ENCODE results near the gene RANBP9. TPM values are rescaled to one million over a fixed set of nuclear protein-coding genes. Genes with fewer than 3 reads are reported as not detected.

RANBP9 gene
- total RNA-seq, 4 donors from 2014 or later, result 26.2 to 49.5 (median 31.3) TPM

DNA sequence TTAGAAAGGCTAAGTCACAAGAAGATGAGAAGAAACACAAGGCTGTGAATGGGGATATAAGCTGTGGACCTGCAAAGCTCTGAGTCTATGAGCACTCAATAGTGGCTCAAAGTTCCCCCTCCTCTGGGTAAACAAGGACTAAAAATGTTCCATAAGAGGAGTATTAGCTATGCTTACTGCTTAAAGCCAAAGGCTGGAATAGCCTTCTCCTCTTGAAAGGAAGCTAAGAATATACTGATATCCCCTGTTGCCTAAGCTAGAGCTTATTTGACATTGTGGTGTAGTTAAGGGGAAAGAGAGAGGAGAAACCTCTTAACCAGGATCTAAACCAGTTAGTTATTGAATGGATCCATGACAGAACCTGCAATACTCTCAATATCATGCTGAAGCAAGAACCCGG is 50.7 kb downstream of the RANBP9 start:
- DNase-seq, result no peak
- no peaks in the 10 kb centered on the region for H3K9me3 ChIP-seq
- no peaks in the 10 kb centered on the region for H3K4me1 ChIP-seq
- H3K4me3 ChIP-seq, result no peak overlapping the region
- TF ChIP-seq POLR2A (IDR thresholded peaks at IDR 0.05) (no peak), CTCF (IDR thresholded peaks at IDR 0.05) (no peak)
- H3K27ac ChIP-seq, result no peak overlapping the region
- H3K36me3 ChIP-seq, result no peaks in the 10 kb centered on the region
- no peaks in the 10 kb centered on the region for H3K27me3 ChIP-seq

GRCh38 chr6:13660273-13660672 is 51.4 kb downstream of the RANBP9 start:
- no peaks in the 10 kb centered on the region for H3K36me3 ChIP-seq
- no peaks in the 10 kb centered on the region for H3K4me1 ChIP-seq
- H3K27ac ChIP-seq, result no peak overlapping the region
- H3K27me3 ChIP-seq, result no peaks in the 10 kb centered on the region
- TF ChIP-seq CTCF (IDR thresholded peaks at IDR 0.05) (no peak), POLR2A (IDR thresholded peaks at IDR 0.05) (no peak)
- no peak overlapping the region for H3K4me3 ChIP-seq
- no peak for DNase-seq
- H3K9me3 ChIP-seq, result no peaks in the 10 kb centered on the region

- no peak for TF ChIP-seq POLR2A (IDR thresholded peaks at IDR 0.05)
- TF ChIP-seq CTCF (IDR thresholded peaks at IDR 0.05), result no peak
- H3K27me3 ChIP-seq, result no peaks in the 10 kb centered on the region
- no peak overlapping the region for H3K4me3 ChIP-seq
- H3K9me3 ChIP-seq, result no peaks in the 10 kb centered on the region
- peaks cover 0 to 1% (median 0%) of the 10 kb centered on the region in 3 donors for H3K36me3 ChIP-seq
- no peak for DNase-seq
- no peak overlapping the region for H3K27ac ChIP-seq
- H3K4me1 ChIP-seq, result no peaks in the 10 kb centered on the region
Measured at GRCh38 chr6:13655700-13656099, 55.9 kb downstream of the RANBP9 start.

GRCh38 chr6:13654496-13654895 is 57.1 kb downstream of the RANBP9 start:
- Histone ChIP-seq H3K9me3 (no peaks in the 10 kb centered on the region), H3K4me3 (no peak overlapping the region), H3K27ac (no peak overlapping the region), H3K36me3 (peaks cover 0 to 6% (median 0%) of the 10 kb centered on the region in 3 donors), H3K27me3 (no peaks in the 10 kb centered on the region), H3K4me1 (no peaks in the 10 kb centered on the region)
- no peak for DNase-seq
- TF ChIP-seq POLR2A (IDR thresholded peaks at IDR 0.05), result no peak
- TF ChIP-seq CTCF (IDR thresholded peaks at IDR 0.05), result no peak

DNA sequence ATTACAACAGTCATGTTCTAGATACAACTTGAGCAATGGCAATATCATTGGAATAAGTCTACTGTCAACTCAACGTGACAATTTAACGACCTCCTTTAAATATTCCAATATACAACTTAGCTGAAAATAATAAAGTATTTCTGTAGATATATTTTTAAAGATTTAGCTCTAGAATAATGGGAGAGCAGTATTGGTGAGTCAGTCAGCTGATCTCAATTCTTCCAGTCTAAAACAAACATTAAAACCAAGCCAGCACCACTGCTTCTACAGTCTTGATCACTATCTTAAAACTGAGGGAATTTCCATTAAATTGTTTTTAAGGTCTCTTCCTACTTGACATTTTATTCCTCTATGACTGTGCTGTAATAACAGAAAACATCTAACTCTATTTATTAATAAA is 58.3 kb downstream of the RANBP9 start:
- Histone ChIP-seq H3K36me3 (peaks cover 0 to 6% (median 0%) of the 10 kb centered on the region in 3 donors), H3K4me3 (no peak overlapping the region), H3K4me1 (no peaks in the 10 kb centered on the region), H3K9me3 (no peaks in the 10 kb centered on the region), H3K27me3 (no peaks in the 10 kb centered on the region), H3K27ac (no peak overlapping the region)
- TF ChIP-seq POLR2A (IDR thresholded peaks at IDR 0.05) (no peak), CTCF (IDR thresholded peaks at IDR 0.05) (no peak)
- no peak for DNase-seq

- H3K27me3 ChIP-seq, result no peaks in the 10 kb centered on the region
Measured at GRCh38 chr6:13649393-13649792, 62.2 kb downstream of the RANBP9 start.

More at GRCh38 chr6:13649393-13649792, 62.2 kb downstream of the RANBP9 start:
- Histone ChIP-seq H3K4me3 (no peak overlapping the region), H3K27ac (no peak overlapping the region), H3K4me1 (no peaks in the 10 kb centered on the region), H3K36me3 (peaks cover 0 to 10% (median 0%) of the 10 kb centered on the region in 3 donors), H3K9me3 (no peaks in the 10 kb centered on the region)
- TF ChIP-seq CTCF (IDR thresholded peaks at IDR 0.05) (no peak), POLR2A (IDR thresholded peaks at IDR 0.05) (no peak)
- no peak for DNase-seq
